ENCODE data around the gene TCF4. TPM values are rescaled to one million over a fixed set of nuclear protein-coding genes. Genes with fewer than 3 reads are reported as not detected.

Gene TCF4
- total RNA-seq, 1 experiment from 2014 or later: 38.0 TPM

GRCh38 chr18:55511277-55511676 is 76.7 kb downstream of the TCF4 start:
- H3K4me3 ChIP-seq (ENCODE audit: insufficient read depth, low read depth, low read length): no peak overlapping the region
- DNase-seq: no peak
- no peaks in the 10 kb centered on the region for H3K36me3 ChIP-seq (replicated peaks; ENCODE audit: control insufficient read depth, insufficient read depth, low read length)
- no peaks in the 10 kb centered on the region for H3K27me3 ChIP-seq (ENCODE audit: control insufficient read depth, insufficient read depth, low read length)

- no peak for DNase-seq
- no peaks in the 10 kb centered on the region for H3K36me3 ChIP-seq (replicated peaks; ENCODE audit: control insufficient read depth, insufficient read depth, low read length)
- no peaks in the 10 kb centered on the region for H3K27me3 ChIP-seq (ENCODE audit: control insufficient read depth, insufficient read depth, low read length)
- no peak overlapping the region for H3K4me3 ChIP-seq (ENCODE audit: insufficient read depth, low read depth, low read length)
These were observed 77.2 kb downstream of the TCF4 start for GRCh38 chr18:55510809-55511208.

GRCh38 chr18:55509631-55510324 is 78.2 kb downstream of the TCF4 start:
- no peaks in the 10 kb centered on the region for H3K27me3 ChIP-seq (ENCODE audit: control insufficient read depth, insufficient read depth, low read length)
- no peak for DNase-seq
- no peaks in the 10 kb centered on the region for H3K36me3 ChIP-seq (replicated peaks; ENCODE audit: control insufficient read depth, insufficient read depth, low read length)
- no peak overlapping the region for H3K4me3 ChIP-seq (ENCODE audit: insufficient read depth, low read depth, low read length)

GRCh38 chr18:55508651-55509050 is 79.3 kb downstream of the TCF4 start:
- no peak for DNase-seq
- Histone ChIP-seq H3K36me3 (replicated peaks; ENCODE audit: control insufficient read depth, insufficient read depth, low read length) (no peaks in the 10 kb centered on the region), H3K27me3 (ENCODE audit: control insufficient read depth, insufficient read depth, low read length) (no peaks in the 10 kb centered on the region), H3K4me3 (ENCODE audit: insufficient read depth, low read depth, low read length) (no peak overlapping the region)

GRCh38 chr18:55506074-55506473 is 81.9 kb downstream of the TCF4 start:
- no peak for DNase-seq
- Histone ChIP-seq H3K27me3 (ENCODE audit: control insufficient read depth, insufficient read depth, low read length) (no peaks in the 10 kb centered on the region), H3K4me3 (ENCODE audit: insufficient read depth, low read depth, low read length) (no peak overlapping the region), H3K36me3 (replicated peaks; ENCODE audit: control insufficient read depth, insufficient read depth, low read length) (no peaks in the 10 kb centered on the region)

GRCh38 chr18:55504808-55505207 is 83.2 kb downstream of the TCF4 start:
- no peaks in the 10 kb centered on the region for H3K36me3 ChIP-seq (replicated peaks; ENCODE audit: control insufficient read depth, insufficient read depth, low read length)

GRCh38 chr18:55503167-55503820 is 84.7 kb downstream of the TCF4 start:
- H3K27me3 ChIP-seq (ENCODE audit: control insufficient read depth, insufficient read depth, low read length): no peaks in the 10 kb centered on the region
- no peaks in the 10 kb centered on the region for H3K36me3 ChIP-seq (replicated peaks; ENCODE audit: control insufficient read depth, insufficient read depth, low read length)
- DNase-seq: no peak
- H3K4me3 ChIP-seq (ENCODE audit: insufficient read depth, low read depth, low read length): no peak overlapping the region

More at GRCh38 chr18:55504808-55505207, 83.2 kb downstream of the TCF4 start:
- DNase-seq: no peak
- no peaks in the 10 kb centered on the region for H3K27me3 ChIP-seq (ENCODE audit: control insufficient read depth, insufficient read depth, low read length)
- no peak overlapping the region for H3K4me3 ChIP-seq (ENCODE audit: insufficient read depth, low read depth, low read length)

- no peaks in the 10 kb centered on the region for H3K27me3 ChIP-seq (ENCODE audit: control insufficient read depth, insufficient read depth, low read length)
- no peak for DNase-seq
- no peak overlapping the region for H3K4me3 ChIP-seq (ENCODE audit: insufficient read depth, low read depth, low read length)
- no peaks in the 10 kb centered on the region for H3K36me3 ChIP-seq (replicated peaks; ENCODE audit: control insufficient read depth, insufficient read depth, low read length)
These were observed 85.8 kb downstream of the TCF4 start for GRCh38 chr18:55501982-55502710.

- no peaks in the 10 kb centered on the region for H3K27me3 ChIP-seq (ENCODE audit: control insufficient read depth, insufficient read depth, low read length)
- no peak overlapping the region for H3K4me3 ChIP-seq (ENCODE audit: insufficient read depth, low read depth, low read length)
- H3K36me3 ChIP-seq (replicated peaks; ENCODE audit: control insufficient read depth, insufficient read depth, low read length): no peaks in the 10 kb centered on the region
- DNase-seq: no peak
These were observed 86.4 kb downstream of the TCF4 start for GRCh38 chr18:55501579-55501978.

- Histone ChIP-seq H3K4me3 (ENCODE audit: insufficient read depth, low read depth, low read length) (no peak overlapping the region), H3K36me3 (replicated peaks; ENCODE audit: control insufficient read depth, insufficient read depth, low read length) (no peaks in the 10 kb centered on the region), H3K27me3 (ENCODE audit: control insufficient read depth, insufficient read depth, low read length) (no peaks in the 10 kb centered on the region)
- no peak for DNase-seq
These were observed 87.5 kb downstream of the TCF4 start for GRCh38 chr18:55500316-55501086.

GRCh38 chr18:55499526-55499925 is 88.5 kb downstream of the TCF4 start:
- Histone ChIP-seq H3K36me3 (replicated peaks; ENCODE audit: control insufficient read depth, insufficient read depth, low read length) (no peaks in the 10 kb centered on the region), H3K4me3 (ENCODE audit: insufficient read depth, low read depth, low read length) (no peak overlapping the region), H3K27me3 (ENCODE audit: control insufficient read depth, insufficient read depth, low read length) (no peaks in the 10 kb centered on the region)
- DNase-seq: no peak

GRCh38 chr18:55497825-55498403 is 90.1 kb downstream of the TCF4 start:
- H3K36me3 ChIP-seq (replicated peaks; ENCODE audit: control insufficient read depth, insufficient read depth, low read length): no peaks in the 10 kb centered on the region
- no peak for DNase-seq

GRCh38 chr18:55494899-55495298 is 93.1 kb downstream of the TCF4 start:
- no peaks in the 10 kb centered on the region for H3K36me3 ChIP-seq (replicated peaks; ENCODE audit: control insufficient read depth, insufficient read depth, low read length)
- DNase-seq: no peak
- H3K4me3 ChIP-seq (ENCODE audit: insufficient read depth, low read depth, low read length): no peak overlapping the region
- H3K27me3 ChIP-seq (ENCODE audit: control insufficient read depth, insufficient read depth, low read length): no peaks in the 10 kb centered on the region

More at GRCh38 chr18:55497825-55498403, 90.1 kb downstream of the TCF4 start:
- Histone ChIP-seq H3K4me3 (ENCODE audit: insufficient read depth, low read depth, low read length) (no peak overlapping the region), H3K27me3 (ENCODE audit: control insufficient read depth, insufficient read depth, low read length) (no peaks in the 10 kb centered on the region)

- DNase-seq: no peak
- Histone ChIP-seq H3K4me3 (ENCODE audit: insufficient read depth, low read depth, low read length) (no peak overlapping the region), H3K27me3 (ENCODE audit: control insufficient read depth, insufficient read depth, low read length) (no peaks in the 10 kb centered on the region), H3K36me3 (replicated peaks; ENCODE audit: control insufficient read depth, insufficient read depth, low read length) (no peaks in the 10 kb centered on the region)
These were observed 93.6 kb downstream of the TCF4 start for GRCh38 chr18:55494441-55494840.
